A549 (cell line): ENCODE data around the gene GALNT16.
"Not testable (repeated sequence)": the region's sequence is repeated elsewhere in the genome, so short reads cannot be mapped to it uniquely, and the experiment has no call there.

Experiments used
- CHD2 ChIP-seq: fragments of 150-350 bp; IDR thresholded peaks from 2 replicates; pipeline ENCODE4 v1.6.1; 2014; ENCODE audit warnings: low read length; ENCODE audit not compliant: partially characterized antibody
- CTCF ChIP-seq: fragments of >200 bp; sonication (Bioruptor Twin); formaldehyde crosslinking; IDR thresholded peaks from 3 replicates; pipeline ENCODE4 v1.5.1; 2016
- EP300 ChIP-seq, 2 experiments: fragments of >200 bp; sonication (Bioruptor Twin); formaldehyde crosslinking; IDR thresholded peaks; 2 replicates in 1 of 2; 3 replicates in 1 of 2; pipeline ENCODE4 v1.6.1; 2016 to 2017
- NFE2L2 ChIP-seq: fragments of 150-350 bp; conservative IDR thresholded peaks from 2 replicates; pipeline ENCODE4 v1.6.1; 2014; ENCODE audit warnings: low read length
- POLR2A ChIP-seq: IDR thresholded peaks from 2 replicates; pipeline ENCODE4 v1.6.1; 2012; ENCODE audit warnings: mild to moderate bottlenecking, low read length
- ZSCAN20 ChIP-seq: fragments of 250-450 bp; sonication (Bioruptor Pico); IDR thresholded peaks from 2 replicates; pipeline ENCODE4 v1.8.0; 2022; ENCODE audit warnings: mild to moderate bottlenecking, moderate library complexity
- TF ChIP-seq, protein P1 (sequence below): fragments of 200-600 bp; sonication (generic); IDR thresholded peaks from 2 replicates; pipeline ENCODE4 v1.6.1; 2016; ENCODE audit warnings: antibody characterized with exemption, mild to moderate bottlenecking, moderate library complexity

GRCh38 chr14:69217663-69218062 is 42.3 kb upstream of the GALNT16 start:
- not testable (repeated sequence) for TF ChIP-seq POLR2A; CTCF; EP300 (IDR thresholded peaks at IDR 0.05); CHD2; NFE2L2; ZSCAN20 (CRISPR knock-in tag)
- TF ChIP-seq, protein P1, sequence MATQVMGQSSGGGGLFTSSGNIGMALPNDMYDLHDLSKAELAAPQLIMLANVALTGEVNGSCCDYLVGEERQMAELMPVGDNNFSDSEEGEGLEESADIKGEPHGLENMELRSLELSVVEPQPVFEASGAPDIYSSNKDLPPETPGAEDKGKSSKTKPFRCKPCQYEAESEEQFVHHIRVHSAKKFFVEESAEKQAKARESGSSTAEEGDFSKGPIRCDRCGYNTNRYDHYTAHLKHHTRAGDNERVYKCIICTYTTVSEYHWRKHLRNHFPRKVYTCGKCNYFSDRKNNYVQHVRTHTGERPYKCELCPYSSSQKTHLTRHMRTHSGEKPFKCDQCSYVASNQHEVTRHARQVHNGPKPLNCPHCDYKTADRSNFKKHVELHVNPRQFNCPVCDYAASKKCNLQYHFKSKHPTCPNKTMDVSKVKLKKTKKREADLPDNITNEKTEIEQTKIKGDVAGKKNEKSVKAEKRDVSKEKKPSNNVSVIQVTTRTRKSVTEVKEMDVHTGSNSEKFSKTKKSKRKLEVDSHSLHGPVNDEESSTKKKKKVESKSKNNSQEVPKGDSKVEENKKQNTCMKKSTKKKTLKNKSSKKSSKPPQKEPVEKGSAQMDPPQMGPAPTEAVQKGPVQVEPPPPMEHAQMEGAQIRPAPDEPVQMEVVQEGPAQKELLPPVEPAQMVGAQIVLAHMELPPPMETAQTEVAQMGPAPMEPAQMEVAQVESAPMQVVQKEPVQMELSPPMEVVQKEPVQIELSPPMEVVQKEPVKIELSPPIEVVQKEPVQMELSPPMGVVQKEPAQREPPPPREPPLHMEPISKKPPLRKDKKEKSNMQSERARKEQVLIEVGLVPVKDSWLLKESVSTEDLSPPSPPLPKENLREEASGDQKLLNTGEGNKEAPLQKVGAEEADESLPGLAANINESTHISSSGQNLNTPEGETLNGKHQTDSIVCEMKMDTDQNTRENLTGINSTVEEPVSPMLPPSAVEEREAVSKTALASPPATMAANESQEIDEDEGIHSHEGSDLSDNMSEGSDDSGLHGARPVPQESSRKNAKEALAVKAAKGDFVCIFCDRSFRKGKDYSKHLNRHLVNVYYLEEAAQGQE: not testable (repeated sequence)
